HepG2 (cell line): ENCODE measurements around the gene ESYT1. TPM values are rescaled to one million over a fixed set of nuclear protein-coding genes. Genes with fewer than 3 reads are reported as not detected.

Experiments
- AGO2 ChIP-seq: fragments of 200-400 bp; formaldehyde crosslinking; optimal IDR thresholded peaks from 2 replicates; pipeline ENCODE3; 2017; ENCODE audit warnings: mild to moderate bottlenecking, low read depth, low read length, moderate library complexity
- CAMTA2 ChIP-seq: sonication (generic); formaldehyde crosslinking; IDR thresholded peaks from 2 replicates; pipeline ENCODE4 v1.4.0; 2020; ENCODE audit warnings: mild to moderate bottlenecking, missing genetic modification reagents, borderline replicate concordance
- CCDC6 ChIP-seq: sonication (generic); formaldehyde crosslinking; IDR thresholded peaks from 2 replicates; pipeline ENCODE4 v1.8.1; 2022; ENCODE audit warnings: mild to moderate bottlenecking, missing genetic modification reagents, moderate library complexity
- ELF4 ChIP-seq: sonication (generic); formaldehyde crosslinking; IDR thresholded peaks from 2 replicates; pipeline ENCODE4 v1.5.0; 2020; ENCODE audit warnings: missing genetic modification reagents, mild to moderate bottlenecking, moderate library complexity, borderline replicate concordance
- FOXO1 ChIP-seq: sonication (generic); formaldehyde crosslinking; IDR thresholded peaks from 2 replicates; pipeline ENCODE4 v1.4.0; 2020; ENCODE audit warnings: missing genetic modification reagents
- HNRNPL ChIP-seq: fragments of 200-400 bp; formaldehyde crosslinking; IDR thresholded peaks from 2 replicates; pipeline ENCODE4 v1.6.1; 2017; ENCODE audit warnings: mild to moderate bottlenecking, low read depth, low read length
- KLF9 ChIP-seq: IDR thresholded peaks from 2 replicates; pipeline ENCODE4 v1.6.1; 2016; ENCODE audit warnings: low read depth
- PRPF4 ChIP-seq: fragments of 200-400 bp; formaldehyde crosslinking; IDR thresholded peaks from 2 replicates; pipeline ENCODE4 v1.6.1; 2016; ENCODE audit warnings: low read length, low read depth; ENCODE audit not compliant: poor library complexity, severe bottlenecking
- SMYD3 ChIP-seq: sonication (generic); formaldehyde crosslinking; IDR thresholded peaks from 2 replicates; pipeline ENCODE4 v1.8.1; 2023; ENCODE audit warnings: mild to moderate bottlenecking, missing genetic modification reagents
- SOX13 ChIP-seq, 3 experiments: fragments of 450-650 bp in 1 of 3; sonication (generic) in 1 of 3; formaldehyde crosslinking in 1 of 3; IDR thresholded peaks in 2 of 3; conservative IDR thresholded peaks in 1 of 3; 2 replicates each; pipeline versions ENCODE4 v1.5.0 to v1.6.1; 2016 to 2020; ENCODE audit warnings: antibody characterized with exemption in 1 of 3, mild to moderate bottlenecking in 1 of 3, missing compliant biosample characterization in 1 of 3, missing genetic modification reagents in 1 of 3, moderate library complexity in 1 of 3
- SRF ChIP-seq: IDR thresholded peaks from 2 replicates; pipeline ENCODE4 v1.6.1; 2011; ENCODE audit warnings: mild to moderate bottlenecking, low read depth, low read length, moderate library complexity
- TCF12 ChIP-seq, 2 experiments: fragments of 450-650 bp in 1 of 2; sonication (generic) in 1 of 2; formaldehyde crosslinking in 1 of 2; IDR thresholded peaks; 2 replicates each; pipeline versions ENCODE4 v1.6.1 to v1.8.0; 2017 to 2022; ENCODE audit warnings: antibody characterized with exemption in 1 of 2, mild to moderate bottlenecking in 1 of 2, missing genetic modification reagents in 1 of 2, moderate library complexity in 1 of 2
- TOE1 ChIP-seq: sonication (generic); formaldehyde crosslinking; IDR thresholded peaks from 2 replicates; pipeline ENCODE4 v1.4.0; 2020; ENCODE audit warnings: mild to moderate bottlenecking, missing genetic modification reagents
- polyA plus RNA-seq, 8 experiments: library from polyadenylated mRNA; depleted of rRNA in 3 of 8; stranded (reverse) in 7 of 8; unstranded in 1 of 8; fragments of >200 nt; fragmentation: Illumina TruSeq in 4 of 8; extraction: Trizol in 4 of 8; gene quantifications; 2 replicates each; pipeline versions ENCODE4 v1.2.1 to v1.2.3, GENCODE V29; 2011 to 2016; ENCODE audit warnings: low read depth in 4 of 8, missing spikeins in 1 of 8, mixed read lengths in 1 of 8; ENCODE audit not compliant: insufficient read depth in 1 of 8
- total RNA-seq, 5 experiments: library from RNA; depleted of rRNA; stranded (reverse); fragments of >200 nt; fragmentation: Illumina TruSeq; extraction: Trizol; gene quantifications; 2 replicates each; pipeline ENCODE4 v1.2.3, GENCODE V29; 2016; ENCODE audit warnings: low read depth in 1 of 5
- TF ChIP-seq, protein P1 (sequence below): sonication (generic); formaldehyde crosslinking; IDR thresholded peaks from 2 replicates; pipeline ENCODE4 v1.5.1; 2020; ENCODE audit warnings: missing genetic modification reagents, mild to moderate bottlenecking, borderline replicate concordance
- TF ChIP-seq, protein P2 (sequence below): sonication (generic); formaldehyde crosslinking; IDR thresholded peaks from 2 replicates; pipeline ENCODE4 v1.5.0; 2020; ENCODE audit warnings: mild to moderate bottlenecking, missing genetic modification reagents
- TF ChIP-seq, protein P3 (sequence below): sonication (generic); formaldehyde crosslinking; IDR thresholded peaks from 2 replicates; pipeline ENCODE4 v1.5.0; 2020; ENCODE audit warnings: missing genetic modification reagents

ESYT1 gene
- total and polyA plus RNA-seq, 2 of the 13 experiments (the other 11 are each of a cell fraction or from before 2014, with no cell fraction given) = 66.9 to 71.0 TPM

DNA sequence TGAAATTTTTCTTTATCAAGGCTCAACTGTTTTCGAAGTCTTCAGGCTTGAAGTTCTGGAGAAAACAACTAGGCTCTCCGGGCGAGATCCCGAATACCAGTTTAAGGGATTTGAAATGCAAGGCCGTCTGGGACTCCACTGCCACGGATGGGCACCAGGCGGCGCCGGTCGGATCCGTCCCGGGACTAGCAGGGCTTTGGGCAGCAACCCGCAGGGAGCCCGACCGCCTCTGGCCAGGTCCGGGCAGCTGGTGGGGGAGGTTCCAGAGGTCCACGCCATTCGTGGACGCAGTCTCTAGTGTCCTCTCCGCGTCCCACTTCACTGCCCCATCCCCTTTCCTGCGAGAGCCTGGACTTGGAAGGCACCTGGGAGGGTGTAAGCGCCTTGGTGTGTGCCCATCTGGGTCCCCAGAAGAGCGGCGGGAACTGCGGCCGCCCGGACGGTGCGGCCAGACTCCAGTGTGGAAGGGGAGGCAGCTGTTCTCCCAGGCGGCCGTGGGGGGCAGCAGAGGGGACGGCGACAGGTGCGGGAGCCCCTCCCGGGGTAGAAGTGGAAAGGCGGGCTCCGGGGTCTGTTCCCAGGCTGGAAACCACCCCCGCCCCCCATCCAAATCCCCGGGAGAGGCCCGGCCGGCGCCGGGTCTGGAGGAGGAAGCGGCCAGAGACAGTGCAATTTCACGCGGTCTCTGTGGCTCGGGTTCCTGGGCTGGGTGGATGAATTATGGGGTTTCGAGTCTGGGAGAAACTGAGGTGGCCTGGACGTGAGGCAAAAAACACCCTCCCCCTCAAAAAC is 48.9 kb upstream of the ESYT1 start (continued):
- TF ChIP-seq CAMTA2 (CRISPR knock-in tag) (peak; percentile 13; the same call in 1 of the 2 replicates), SOX13 (IDR thresholded peaks at IDR 0.05) (no peak), SOX13 (CRISPR knock-in tag; conservative IDR thresholded peaks at IDR 0.05 in 1 of 2, IDR thresholded peaks at IDR 0.05 in 1 of 2) (peak in 1 of 2 experiments; percentile 46; a peak in 1 of 4 replicates), SMYD3 (CRISPR knock-in tag) (no peak), CCDC6 (CRISPR knock-in tag) (0 out of 2 replicates have a peak, but pooled peaks have one; percentile 50), TCF12 (IDR thresholded peaks at IDR 0.05) (no peak), TCF12 (CRISPR knock-in tag; IDR thresholded peaks at IDR 0.05) (no peak), TOE1 (CRISPR knock-in tag) (no peak), ELF4 (no peak), HNRNPL (peak; percentile 91), KLF9 (0 out of 2 replicates have a peak, but pooled peaks have one; percentile 44), SRF (no peak), FOXO1 (CRISPR knock-in tag) (peak; percentile 37; the same call in 1 of the 2 replicates), AGO2 (peak; percentile 63), PRPF4 (no peak)
- TF ChIP-seq, protein P1, sequence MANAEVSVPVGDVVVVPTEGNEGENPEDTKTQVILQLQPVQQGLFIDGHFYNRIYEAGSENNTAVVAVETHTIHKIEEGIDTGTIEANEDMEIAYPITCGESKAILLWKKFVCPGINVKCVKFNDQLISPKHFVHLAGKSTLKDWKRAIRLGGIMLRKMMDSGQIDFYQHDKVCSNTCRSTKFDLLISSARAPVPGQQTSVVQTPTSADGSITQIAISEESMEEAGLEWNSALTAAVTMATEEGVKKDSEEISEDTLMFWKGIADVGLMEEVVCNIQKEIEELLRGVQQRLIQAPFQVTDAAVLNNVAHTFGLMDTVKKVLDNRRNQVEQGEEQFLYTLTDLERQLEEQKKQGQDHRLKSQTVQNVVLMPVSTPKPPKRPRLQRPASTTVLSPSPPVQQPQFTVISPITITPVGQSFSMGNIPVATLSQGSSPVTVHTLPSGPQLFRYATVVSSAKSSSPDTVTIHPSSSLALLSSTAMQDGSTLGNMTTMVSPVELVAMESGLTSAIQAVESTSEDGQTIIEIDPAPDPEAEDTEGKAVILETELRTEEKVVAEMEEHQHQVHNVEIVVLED = 0 out of 2 replicates have a peak, but pooled peaks have one; percentile 18
- TF ChIP-seq, protein P2, sequence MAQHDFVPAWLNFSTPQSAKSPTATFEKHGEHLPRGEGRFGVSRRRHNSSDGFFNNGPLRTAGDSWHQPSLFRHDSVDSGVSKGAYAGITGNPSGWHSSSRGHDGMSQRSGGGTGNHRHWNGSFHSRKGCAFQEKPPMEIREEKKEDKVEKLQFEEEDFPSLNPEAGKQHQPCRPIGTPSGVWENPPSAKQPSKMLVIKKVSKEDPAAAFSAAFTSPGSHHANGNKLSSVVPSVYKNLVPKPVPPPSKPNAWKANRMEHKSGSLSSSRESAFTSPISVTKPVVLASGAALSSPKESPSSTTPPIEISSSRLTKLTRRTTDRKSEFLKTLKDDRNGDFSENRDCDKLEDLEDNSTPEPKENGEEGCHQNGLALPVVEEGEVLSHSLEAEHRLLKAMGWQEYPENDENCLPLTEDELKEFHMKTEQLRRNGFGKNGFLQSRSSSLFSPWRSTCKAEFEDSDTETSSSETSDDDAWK (CRISPR knock-in tag) = no peak
- TF ChIP-seq, protein P3, sequence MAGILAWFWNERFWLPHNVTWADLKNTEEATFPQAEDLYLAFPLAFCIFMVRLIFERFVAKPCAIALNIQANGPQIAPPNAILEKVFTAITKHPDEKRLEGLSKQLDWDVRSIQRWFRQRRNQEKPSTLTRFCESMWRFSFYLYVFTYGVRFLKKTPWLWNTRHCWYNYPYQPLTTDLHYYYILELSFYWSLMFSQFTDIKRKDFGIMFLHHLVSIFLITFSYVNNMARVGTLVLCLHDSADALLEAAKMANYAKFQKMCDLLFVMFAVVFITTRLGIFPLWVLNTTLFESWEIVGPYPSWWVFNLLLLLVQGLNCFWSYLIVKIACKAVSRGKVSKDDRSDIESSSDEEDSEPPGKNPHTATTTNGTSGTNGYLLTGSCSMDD (CRISPR knock-in tag) = no peak
